HG03045 (cell line): ENCODE data around the gene CHST15.
A peak's percentile ranks its signal among the peaks of the same experiment; 100 is the strongest.
"Not testable (repeated sequence)": the region's sequence is repeated elsewhere in the genome, so short reads cannot be mapped to it uniquely, and the experiment has no call there.

ENCODE experiments used
- ATAC-seq: cut with Tn5 transposase; IDR thresholded peaks from one replicate; pipeline ENCODE4 v1.9.1; 2021; ENCODE audit warnings: mild to moderate bottlenecking, moderate library complexity; ENCODE audit not compliant: unreplicated experiment

The CHST15 gene

DNA sequence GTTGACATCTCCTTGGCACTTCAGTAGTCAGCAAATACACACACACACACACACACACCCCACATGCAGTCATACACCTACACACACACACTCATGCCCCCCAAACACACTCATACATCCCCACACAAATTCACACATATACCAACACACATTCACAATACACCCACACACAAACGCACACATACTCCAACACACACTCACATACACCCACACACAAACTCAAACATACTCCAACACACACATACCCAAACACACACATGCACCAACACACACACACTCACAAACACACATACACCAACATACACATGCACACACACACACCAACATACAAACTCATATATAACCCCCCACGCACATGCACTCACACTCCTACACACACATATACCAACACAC is 31.4 kb upstream of the CHST15 start:
- ATAC-seq, result no peak

DNA sequence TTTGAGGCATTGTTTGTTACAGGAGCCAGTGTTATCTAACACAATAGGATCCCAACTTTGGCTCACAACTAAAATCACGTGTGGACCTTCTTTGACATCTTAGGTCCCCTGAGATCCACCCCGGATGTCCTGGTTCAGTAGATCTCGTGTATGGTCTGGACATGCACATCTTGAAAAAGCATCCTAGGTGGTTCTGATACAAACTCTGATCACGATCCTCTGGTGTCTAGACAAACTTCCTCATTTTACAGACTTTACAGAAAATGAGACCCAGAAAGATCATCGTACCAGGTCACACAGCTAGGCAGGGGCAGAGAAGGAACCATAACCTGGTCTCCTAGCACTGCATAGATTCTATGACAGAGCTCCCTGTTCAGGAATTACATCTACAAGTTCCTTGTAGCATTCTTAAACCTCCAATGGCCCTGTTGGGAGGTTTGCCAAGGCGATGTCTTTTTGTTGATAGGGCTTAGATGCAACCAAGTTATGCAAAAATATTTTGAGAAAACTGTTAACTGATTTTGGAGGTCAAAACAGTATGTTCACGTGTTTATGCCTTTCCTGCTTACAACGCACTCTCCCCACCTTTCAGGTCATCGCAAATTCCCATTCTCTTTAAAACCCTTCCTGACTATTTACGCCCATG is 30.8 kb upstream of the CHST15 start:
- no peak for ATAC-seq

DNA sequence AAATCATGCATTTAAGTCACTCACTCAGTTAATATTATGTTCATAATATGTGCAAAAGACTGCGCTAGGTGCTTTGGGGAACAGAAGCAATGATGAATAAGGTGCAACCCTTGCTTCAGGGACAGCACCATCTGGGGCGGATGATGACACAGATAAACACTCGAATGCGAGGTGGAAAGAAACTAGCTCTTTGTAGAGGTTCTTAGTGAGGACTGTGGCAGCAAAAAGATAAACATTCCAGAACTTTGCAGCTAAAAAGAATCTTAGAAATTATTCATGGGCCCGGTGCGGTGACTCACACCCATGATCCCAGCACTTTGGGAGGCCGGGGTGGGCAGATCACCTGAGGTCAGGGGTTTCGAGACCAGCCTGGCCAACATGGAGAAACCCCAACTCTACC is 29.8 kb upstream of the CHST15 start:
- no peak for ATAC-seq

DNA sequence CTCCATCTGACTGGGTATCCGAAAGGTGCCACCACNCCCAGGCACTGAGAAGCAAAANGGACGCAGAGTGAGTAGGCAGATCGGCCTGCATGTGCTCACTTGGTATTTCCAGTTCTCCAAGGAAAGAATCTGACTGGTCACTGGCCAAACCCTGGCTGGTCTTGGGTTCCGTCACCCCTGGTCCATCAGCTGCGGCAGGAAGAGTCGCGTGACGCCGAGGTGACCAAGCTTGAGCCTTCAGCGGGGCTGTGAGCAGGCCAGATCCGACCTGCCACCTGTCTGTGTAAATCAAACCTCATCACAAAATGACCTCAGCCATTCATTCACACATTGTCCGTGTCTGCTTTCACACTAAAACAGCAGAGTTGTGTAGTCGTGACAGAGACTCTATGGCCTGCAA is 28.8 kb upstream of the CHST15 start:
- no peak for ATAC-seq

DNA sequence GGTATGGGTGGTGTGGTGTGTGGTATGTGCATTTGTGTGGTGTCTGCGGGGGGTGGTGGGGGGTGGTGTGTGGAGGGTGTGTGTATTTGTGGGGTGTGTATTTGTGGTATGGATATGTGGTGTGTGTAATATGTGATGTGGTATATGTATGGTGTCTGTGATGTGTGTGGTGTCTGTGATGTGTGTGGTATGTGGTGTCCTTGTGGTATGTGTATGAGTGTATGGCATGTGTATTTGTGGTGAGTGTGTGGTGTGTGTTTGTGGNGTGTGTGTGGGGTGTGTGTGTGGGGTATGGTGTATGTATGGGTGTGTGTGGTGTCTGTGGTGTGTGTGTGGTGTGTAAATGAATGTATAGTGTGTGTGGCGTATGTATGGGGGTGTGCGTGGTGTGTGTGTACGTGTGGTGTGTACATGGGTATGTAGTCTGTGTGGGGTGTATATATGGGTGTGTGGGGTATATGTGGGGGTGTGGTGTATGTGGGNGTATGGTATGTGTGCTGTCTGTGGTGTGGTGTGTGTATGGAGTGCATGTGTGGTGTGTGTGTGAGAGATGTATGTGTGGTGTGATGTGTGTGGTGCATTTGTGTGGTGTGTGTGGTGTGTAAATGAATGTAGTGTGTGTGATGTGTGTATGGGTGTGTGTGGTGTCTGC is 27.1 kb upstream of the CHST15 start:
- ATAC-seq, result no peak

DNA sequence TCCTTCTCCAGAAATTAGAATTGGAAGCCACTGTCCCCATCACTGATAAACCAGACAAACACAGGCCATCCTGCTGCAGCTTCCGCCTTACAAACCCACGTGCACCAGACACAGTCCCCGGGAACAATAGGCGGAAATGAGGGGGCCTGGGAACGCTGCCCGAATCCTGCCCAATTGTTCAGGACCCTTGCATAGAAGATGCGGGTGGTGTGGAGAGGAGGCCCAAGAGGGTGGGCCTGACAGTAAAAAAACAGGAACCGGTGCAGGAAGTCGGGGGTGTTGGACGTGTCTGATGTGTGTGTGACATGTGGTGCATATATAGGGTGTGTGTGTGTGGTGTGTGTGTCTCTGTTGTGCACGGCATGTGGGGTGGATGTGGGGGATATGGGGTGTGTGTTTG is 26.5 kb upstream of the CHST15 start:
- ATAC-seq, result no peak

DNA sequence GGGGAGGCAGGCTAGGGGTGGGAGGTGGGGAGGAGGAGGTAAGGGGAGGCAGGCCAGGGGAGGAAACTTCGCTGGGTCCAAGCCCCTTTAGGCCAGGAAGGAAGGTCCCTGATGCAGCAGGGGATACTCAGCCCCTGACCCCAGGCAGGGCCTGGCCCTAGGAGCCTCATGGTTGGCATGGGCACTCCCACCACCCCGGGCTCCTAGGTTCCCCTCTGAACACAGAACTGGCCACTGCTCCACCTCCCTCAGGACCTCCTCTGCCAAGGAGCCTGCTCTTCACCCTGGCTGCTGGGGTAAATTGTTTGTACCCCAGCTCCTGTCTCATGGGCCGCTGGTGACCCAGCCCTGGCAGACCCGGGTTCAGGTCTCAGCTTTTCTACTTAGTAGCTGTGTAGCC is 25.8 kb upstream of the CHST15 start:
- no peak for ATAC-seq

DNA sequence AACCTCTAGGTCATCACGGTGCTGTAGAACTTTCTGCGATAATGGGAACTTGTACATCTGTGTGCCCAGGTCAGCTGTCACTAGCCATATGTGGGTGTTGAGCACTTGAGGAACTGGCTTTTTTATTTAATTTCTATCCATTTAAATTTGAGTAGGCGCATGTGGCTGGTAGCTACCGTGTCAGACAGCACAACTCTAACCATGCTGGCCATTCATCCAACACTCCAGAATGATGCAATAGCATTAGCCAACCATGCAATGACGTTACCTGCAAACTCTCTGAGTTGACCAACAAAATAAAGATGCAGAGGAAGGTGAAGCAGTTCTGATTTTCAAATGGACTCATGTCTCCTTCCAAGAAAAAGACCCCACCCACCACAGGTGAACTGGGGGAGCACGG is 24.4 kb upstream of the CHST15 start:
- no peak for ATAC-seq

DNA sequence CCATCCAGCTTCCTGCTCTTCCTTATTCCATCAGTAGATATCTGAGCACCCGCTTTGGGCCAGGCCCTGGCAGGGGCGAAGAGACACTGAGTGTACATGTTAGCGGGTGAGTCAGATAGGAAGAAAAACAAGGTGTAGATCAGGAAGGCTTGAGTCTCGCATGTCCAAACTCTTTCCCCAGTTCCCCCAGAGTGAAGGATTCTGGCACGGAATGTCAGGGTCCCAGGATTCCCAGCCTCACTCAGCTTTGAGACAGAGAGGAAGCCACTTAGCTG is 24.1 kb upstream of the CHST15 start:
- no peak for ATAC-seq

DNA sequence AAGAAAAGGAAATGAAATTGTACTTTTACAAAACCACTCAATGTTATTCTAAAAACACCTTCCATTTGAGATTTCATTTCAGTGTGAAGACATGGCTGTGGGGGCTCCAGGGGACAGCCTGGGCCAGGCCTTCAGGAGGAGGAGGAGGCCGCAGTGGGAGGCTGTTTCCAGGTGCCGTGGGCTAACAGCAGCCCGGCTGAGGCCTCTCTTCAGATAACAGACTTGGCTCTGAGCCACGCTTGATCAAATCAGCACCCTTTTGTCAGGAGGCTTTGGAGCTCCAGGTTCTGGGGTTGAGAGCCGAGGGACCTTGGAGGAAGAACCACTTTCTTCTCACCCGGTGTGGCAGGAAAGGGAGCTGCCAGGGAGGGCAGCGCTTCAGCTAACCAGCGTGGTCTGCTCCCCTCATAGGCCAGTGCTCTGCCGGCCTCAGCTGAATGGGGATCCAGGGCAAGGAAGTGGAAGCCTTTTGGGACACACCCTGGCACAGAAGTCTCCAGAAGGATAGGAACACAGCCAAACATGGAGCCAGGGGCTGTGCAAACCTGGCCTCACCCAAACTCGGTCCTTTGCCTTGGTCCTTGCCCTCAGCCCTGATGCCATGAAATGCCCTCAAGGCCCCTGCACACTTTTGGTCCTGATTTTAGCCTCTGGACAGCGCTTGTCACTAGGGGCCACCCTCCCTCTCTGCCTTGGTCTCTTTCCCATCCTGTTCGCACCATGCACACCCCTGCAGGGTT is 23.5 kb upstream of the CHST15 start:
- ATAC-seq, result no peak

DNA sequence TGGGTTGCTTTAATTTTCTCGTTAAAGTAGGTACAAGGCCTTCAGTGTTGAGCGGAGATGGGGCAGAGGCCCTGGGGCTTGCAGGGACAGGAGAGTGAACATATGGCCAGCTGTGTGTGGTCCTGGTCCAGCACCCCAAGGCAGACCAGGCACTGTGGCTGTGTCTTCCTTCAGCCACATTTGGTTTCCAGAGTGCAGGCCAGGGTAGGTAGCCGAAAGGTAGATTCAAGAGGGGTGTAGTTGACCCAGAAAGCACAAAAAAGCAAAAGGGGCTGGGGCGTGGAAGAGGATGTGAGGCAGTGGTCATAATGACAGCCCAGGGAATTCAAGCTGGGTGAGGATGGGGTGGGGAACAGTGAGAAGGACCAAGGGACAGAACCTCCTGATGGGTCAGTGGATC is 21.3 kb upstream of the CHST15 start:
- ATAC-seq, result no peak

DNA sequence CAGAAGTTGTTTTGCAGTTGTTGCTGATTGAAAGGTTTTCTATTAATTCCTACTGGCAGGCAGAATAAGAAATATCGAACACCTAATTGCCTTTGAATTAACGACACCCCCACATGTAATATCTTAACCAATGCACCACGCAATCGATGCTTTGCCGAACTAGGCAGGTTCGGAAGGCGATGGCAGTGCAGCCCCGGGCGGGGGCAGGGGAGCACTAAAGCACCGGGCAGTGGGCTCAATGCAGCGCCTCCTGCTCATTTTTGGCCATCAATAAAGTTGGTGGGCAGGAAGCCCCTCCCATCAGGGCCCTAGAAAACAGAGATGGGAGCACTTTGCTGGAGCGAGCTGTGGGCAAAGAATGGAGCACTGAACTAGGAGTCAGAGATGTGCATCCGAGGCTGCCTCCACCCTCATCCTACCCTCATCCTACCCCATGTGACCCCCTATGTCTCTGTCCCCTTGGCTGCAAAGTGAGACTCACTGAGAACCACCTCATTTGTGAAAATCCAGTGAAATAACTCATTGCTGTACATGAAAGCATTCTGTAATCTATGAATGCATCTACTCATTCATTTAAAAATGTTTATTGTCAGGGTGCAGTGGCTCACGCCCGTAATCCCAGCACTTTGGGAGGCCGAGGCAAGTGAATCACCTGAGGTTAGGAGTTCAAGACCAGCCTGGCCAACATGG is 19.6 kb upstream of the CHST15 start:
- no peak for ATAC-seq

DNA sequence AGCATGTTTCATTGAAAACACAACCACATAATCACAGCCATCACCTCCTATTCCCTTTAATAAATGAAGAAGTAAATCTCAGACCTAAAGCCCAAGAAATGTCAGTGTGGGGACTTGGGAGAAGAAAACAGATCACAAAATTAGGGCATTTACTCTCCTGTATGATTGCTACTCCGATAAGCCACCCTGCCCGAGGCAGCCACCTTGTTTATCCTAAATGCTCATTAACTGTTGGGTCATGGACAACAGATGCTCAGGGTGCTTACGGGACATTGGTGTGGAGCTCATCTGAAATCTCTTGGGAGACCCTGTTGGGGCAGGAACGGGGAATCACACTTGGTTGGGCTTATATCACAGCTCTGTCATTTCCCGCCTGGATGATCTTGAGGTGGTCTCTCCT is 17.5 kb upstream of the CHST15 start:
- no peak for ATAC-seq

DNA sequence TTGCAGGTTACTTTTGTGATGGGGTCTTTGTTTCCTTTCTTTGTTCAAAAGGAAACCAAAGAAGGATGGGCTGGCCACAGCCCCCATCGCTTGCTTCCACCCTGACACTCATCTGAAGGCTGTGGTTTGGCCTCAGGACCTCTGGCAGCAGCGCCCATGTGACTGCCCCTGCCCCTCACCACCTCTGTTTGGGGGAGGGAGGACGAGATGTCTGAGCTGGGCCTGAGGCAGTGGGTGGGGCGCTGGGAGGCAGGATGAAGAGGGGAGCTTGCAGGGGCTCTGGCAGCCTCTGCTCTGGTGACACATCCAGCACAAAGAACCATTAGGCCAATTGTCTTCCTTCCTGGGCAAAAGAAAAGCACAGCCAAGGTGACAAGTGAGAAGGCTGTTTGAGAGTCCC is 15.9 kb upstream of the CHST15 start:
- ATAC-seq, result no peak

DNA sequence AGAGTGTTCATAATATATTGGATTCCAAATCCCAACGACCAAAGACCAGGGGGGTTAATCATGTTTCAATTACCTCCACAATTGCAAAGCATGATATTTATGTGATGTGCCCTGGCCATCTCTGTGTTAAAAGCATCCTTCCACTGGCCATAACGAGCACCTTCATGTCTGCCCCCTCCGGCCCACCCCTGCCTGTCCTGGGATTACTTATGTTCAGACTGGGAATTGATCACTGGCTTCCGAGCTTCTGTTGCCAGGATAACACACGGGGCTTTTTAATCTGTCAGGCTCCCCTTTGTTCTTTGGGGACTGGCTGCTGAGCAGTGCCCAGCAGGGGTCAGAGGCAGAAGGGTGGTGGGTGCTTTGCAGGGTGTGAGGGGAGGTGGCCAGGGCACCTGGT is 13.7 kb upstream of the CHST15 start:
- no peak for ATAC-seq

DNA sequence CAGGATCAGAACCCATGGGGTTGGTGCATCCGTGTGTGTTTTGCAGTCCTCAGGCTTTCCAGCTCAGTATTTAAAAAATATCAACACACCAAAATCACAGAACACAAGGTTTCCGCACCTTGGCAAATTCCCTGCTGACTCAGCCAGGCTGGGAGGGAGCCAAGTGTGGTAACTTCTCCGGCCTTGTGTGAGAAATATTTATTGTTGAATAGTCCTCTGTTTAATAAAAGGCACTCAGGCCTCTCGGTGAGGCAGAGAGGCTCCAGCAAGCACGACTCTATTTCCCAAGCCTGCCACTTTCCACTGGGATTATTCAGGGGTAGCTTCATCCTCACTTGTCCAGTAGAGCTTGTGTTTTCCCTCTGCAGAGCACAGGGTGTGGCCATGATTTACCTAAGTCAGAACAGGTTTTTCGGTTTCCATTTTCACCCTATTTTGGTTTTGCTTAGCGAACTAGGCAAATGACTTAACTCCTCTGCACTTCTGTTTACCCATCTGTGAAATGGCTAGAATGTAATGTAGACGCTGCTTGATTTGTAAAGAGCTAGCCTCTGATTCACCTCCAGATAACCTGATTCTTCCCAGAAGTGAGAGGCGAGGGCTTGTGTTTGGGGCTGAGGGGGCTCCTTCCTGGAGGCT is 13.0 kb upstream of the CHST15 start:
- ATAC-seq, result peak; percentile 83

DNA sequence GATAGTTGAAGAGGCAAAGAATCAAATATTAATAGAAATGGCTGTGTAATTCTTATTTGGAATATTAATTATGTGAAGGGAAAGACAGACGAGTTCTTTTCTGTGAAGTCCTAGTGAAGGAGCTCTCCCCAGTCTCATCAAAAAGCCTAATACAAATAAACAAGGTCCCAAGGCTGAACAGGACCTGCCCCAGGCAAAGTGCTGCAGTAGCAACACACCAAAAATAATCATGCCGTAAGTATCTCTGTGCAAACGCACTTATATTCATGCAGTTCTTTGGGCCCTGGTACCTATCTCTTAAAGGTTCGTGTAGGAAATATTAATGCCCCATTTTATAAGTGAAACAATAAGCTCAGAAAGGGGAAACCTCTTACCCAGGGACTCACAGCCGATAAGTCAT is 12.2 kb upstream of the CHST15 start:
- no peak for ATAC-seq

DNA sequence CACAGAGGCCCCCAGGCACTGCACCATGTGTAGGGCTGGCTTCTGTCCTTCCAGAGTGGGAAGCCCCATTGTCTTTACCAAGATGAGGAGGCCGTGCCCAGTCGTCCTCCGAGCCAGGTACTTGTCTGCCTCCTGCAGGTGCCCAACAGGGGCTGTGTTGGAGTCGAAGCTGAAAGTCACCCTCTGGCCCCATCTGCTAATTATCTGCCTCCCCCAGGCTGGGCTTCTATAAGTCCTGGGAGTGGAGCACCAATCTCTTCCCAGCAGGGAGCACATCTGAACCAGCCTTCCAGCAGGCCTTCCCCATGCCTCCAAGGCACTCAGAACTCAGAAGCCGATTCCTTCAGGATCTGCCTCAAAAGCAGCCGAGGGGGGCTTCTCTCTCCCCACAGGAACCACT is 11.6 kb upstream of the CHST15 start:
- ATAC-seq, result no peak

DNA sequence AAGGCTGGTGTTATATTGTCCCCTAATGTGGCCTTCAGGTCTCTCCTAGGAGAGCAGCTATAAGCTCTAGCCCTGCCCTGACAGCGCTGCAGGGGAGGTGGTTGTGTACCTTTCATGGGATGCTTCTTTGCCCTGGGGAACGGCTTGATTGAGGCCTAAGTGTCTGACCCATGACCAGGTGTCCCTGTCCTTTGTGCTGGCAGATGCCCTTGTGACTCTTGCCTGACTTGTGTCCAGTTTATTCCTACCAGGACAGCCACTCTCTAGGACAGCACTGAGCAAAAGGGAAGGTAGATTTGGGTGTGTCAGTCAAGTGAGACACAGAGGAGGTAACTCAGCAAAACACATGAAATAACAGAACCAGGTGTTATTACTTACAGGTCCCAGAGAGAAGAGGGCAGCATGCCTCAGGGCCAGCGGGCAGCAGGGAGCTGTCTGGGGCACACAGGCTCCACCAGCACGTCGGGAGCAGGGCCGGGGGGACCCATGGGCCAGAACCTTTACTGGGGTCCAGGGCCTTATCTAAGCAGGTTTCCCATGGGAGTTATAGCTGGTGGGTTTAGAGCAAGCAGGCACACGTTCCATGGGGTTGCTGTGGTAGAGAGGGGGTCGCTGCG is 10.7 kb upstream of the CHST15 start:
- no peak for ATAC-seq

DNA sequence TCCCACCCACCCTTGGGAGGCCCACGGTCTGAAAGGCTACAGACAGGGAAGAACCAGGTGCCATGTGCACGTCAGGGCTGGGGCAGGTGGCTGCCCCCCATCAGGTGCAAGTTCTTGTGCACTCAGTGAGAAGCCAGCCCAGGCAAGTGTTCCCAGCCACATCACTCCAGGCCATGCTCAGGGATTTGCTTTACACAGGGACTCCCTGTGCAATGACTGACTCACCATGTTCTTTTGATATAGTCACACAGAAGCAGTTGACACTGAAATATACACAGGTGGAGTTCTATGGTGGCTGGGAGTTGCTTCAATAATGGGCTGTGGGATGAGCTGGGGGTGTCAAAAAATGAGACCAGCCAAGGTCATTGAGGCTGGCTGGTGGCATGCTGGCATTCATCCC is 8.0 kb upstream of the CHST15 start:
- no peak for ATAC-seq

DNA sequence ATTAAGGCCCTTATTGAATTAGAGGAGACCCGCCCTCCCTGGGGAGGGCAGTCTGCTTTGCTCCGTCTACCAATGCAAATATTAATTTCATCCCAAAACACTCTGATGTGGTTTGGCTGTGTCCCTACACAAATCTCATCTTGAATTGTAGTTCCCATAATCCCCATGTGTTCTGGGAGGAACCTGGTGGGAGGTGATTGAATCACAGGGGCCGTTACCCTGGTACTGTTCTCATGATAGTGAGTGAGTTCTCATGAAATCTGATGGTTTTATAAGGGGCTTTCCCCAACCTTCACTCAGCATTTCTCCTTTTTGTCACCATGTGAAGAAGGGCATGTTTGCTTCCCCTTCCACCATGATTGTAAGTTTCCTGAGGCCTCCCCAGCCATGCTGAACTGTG is 7.3 kb upstream of the CHST15 start:
- not testable (repeated sequence) for ATAC-seq
